Suppressor macrophage treated with lipopolysaccharide for 4 hours (primary cell): ENCODE measurements around the gene MYB.
A peak's percentile ranks its signal among the peaks of the same experiment; 100 is the strongest.
"Not testable (repeated sequence)": the region's sequence is repeated elsewhere in the genome, so short reads cannot be mapped to it uniquely, and the experiment has no call there.

Source experiments
- DNase-seq: peaks from one replicate; pipeline ENCODE4 v3.0.0-alpha.2; 2020

Gene MYB

GRCh38 chr6:135225911-135226310 lies 44.8 kb downstream of the MYB start:
- DNase-seq, result no peak

GRCh38 chr6:135226537-135226936 lies 45.4 kb downstream of the MYB start:
- DNase-seq, result no peak

GRCh38 chr6:135227349-135227748 lies 46.2 kb downstream of the MYB start:
- no peak for DNase-seq

- DNase-seq, result no peak
These were observed 46.6 kb downstream of the MYB start for GRCh38 chr6:135227758-135228157.

GRCh38 chr6:135228486-135228885 lies 47.4 kb downstream of the MYB start:
- DNase-seq, result no peak

GRCh38 chr6:135229996-135230395 lies 48.9 kb downstream of the MYB start:
- no peak for DNase-seq

- DNase-seq, result no peak
These were observed 49.8 kb downstream of the MYB start for GRCh38 chr6:135230711-135231468.

GRCh38 chr6:135231469-135231844 lies 50.3 kb downstream of the MYB start:
- peak; percentile 53 for DNase-seq

- peak; percentile 30 for DNase-seq
These were observed 52.8 kb downstream of the MYB start for GRCh38 chr6:135233686-135234491.

- no peak for DNase-seq
These were observed 53.3 kb downstream of the MYB start for GRCh38 chr6:135234492-135234780.

- no peak for DNase-seq
These were observed 54.6 kb downstream of the MYB start for GRCh38 chr6:135235716-135236115.

GRCh38 chr6:135236319-135236718 lies 55.2 kb downstream of the MYB start:
- DNase-seq, result no peak

GRCh38 chr6:135236732-135237131 lies 55.6 kb downstream of the MYB start:
- DNase-seq, result no peak

- DNase-seq, result no peak
These were observed 59.6 kb downstream of the MYB start for GRCh38 chr6:135240711-135241110.

GRCh38 chr6:135243871-135244796 lies 63.0 kb downstream of the MYB start:
- DNase-seq, result no peak

GRCh38 chr6:135244805-135245204 lies 63.7 kb downstream of the MYB start:
- no peak for DNase-seq

GRCh38 chr6:135246412-135247012 lies 65.4 kb downstream of the MYB start:
- not testable (repeated sequence) for DNase-seq

GRCh38 chr6:135250234-135250633 lies 69.1 kb downstream of the MYB start:
- DNase-seq, result peak; percentile 61

GRCh38 chr6:135250751-135251497 lies 69.8 kb downstream of the MYB start:
- no peak for DNase-seq

GRCh38 chr6:135251498-135252441 lies 70.7 kb downstream of the MYB start:
- DNase-seq, result no peak

- no peak for DNase-seq
These were observed 73.4 kb downstream of the MYB start for GRCh38 chr6:135254471-135254870.
